ENCODE results near the gene RPS4Y1.

Gene RPS4Y1

GRCh38 chrY:2835230-2835629, 6.2 kb upstream of the RPS4Y1 start:
- TF ChIP-seq CTCF (IDR thresholded peaks at IDR 0.05; ENCODE audit: extremely low read depth, missing control alignments) = no peak
- DNase-seq (ENCODE audit: low spot score) = no peak

DNA sequence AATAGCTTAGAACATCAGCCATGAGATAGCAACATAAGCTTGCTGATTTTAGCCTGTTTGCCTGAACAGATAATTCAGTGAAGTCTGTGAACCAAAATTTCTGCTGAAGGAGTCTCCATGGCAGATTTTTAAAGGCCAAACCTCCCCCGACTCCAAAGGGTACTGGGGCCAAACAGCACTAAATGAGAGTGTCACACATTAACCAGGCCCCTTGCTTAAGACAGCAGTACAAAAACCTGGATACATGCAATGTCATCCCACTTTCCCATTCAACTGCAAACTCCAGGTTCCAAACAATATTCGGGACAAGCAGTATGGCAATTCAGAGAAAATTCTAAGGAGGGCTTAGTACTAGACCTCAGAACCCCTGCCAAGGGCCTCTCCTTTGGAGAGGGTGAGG, 4.3 kb upstream of the RPS4Y1 start:
- no peak for TF ChIP-seq CTCF (IDR thresholded peaks at IDR 0.05; ENCODE audit: extremely low read depth, missing control alignments)

GRCh38 chrY:2837932-2838331, 3.5 kb upstream of the RPS4Y1 start:
- no peak for DNase-seq (ENCODE audit: low spot score)
- no peak for TF ChIP-seq CTCF (IDR thresholded peaks at IDR 0.05; ENCODE audit: extremely low read depth, missing control alignments)

More for the DNA sequence above, 4.3 kb upstream of the RPS4Y1 start:
- DNase-seq (ENCODE audit: low spot score) = no peak

DNA sequence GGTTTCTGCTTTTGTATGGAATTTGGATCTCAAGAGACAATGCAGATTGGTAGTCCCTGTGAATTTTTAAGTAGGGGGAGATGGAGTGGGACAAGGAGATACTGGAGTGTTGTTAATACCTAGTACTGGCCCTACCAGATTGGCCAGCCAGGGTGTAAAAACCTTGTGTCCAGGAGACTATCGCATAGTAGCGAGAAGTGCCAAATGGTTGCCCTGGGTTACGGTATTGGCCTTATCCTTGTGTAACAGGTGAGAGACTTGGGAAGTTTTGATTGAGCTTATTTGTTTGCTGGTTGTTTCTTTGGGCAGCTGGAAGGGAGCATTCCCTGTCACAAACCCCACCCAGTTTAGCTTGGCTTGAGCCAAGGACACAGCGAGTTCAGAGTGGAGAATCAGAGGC, 5.4 kb downstream of the RPS4Y1 start:
- TF ChIP-seq CTCF (IDR thresholded peaks at IDR 0.05; ENCODE audit: extremely low read depth, missing control alignments) = no peak
- DNase-seq (ENCODE audit: low spot score) = no peak

GRCh38 chrY:2848384-2848783, 7.0 kb downstream of the RPS4Y1 start:
- DNase-seq (ENCODE audit: low spot score) = no peak
- TF ChIP-seq CTCF (IDR thresholded peaks at IDR 0.05; ENCODE audit: extremely low read depth, missing control alignments) = no peak

GRCh38 chrY:2849368-2849767, 8.0 kb downstream of the RPS4Y1 start:
- no peak for TF ChIP-seq CTCF (IDR thresholded peaks at IDR 0.05; ENCODE audit: extremely low read depth, missing control alignments)
- no peak for DNase-seq (ENCODE audit: low spot score)

DNA sequence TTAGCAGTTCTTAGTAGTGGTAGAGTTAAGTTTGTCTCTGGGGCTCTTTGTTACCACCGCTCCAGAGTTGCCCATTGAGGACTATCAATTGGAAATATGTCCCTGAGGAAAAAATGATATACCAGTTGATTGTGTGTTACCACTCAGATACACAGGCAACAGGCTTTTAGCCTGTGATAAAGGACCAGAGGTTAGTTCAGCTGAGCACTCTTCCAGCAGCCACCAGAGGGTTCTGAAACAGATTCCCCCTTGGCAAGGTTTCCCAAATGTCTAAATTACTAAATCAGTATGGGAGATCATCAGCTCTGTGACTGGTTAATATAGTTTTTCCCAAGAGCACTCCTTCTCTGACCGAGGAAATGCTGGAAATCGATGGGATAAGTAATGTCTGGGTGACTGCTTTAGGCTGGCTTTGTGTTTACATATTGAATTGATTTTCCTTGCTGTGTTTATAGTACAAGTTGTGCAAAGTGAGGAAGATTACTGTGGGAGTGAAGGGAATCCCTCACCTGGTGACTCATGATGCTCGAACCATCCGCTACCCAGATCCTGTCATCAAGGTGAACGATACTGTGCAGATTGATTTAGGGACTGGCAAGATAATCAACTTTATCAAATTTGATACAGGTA, 12.9 kb downstream of the RPS4Y1 start:
- TF ChIP-seq CTCF (IDR thresholded peaks at IDR 0.05; ENCODE audit: extremely low read depth, missing control alignments) = no peak
- DNase-seq (ENCODE audit: low spot score) = no peak

Data from GM20000 (cell line).